CD4-positive, alpha-beta T cell treated with Interleukin-10 for 1 hour (primary cell): Measurements from ENCODE around the gene UFSP1.
A peak's percentile ranks its signal among the peaks of the same experiment; 100 is the strongest.

Experiments used
- DNase-seq: peaks from one replicate; pipeline ENCODE4 v3.0.0-alpha.2; 2020

The UFSP1 gene

DNA sequence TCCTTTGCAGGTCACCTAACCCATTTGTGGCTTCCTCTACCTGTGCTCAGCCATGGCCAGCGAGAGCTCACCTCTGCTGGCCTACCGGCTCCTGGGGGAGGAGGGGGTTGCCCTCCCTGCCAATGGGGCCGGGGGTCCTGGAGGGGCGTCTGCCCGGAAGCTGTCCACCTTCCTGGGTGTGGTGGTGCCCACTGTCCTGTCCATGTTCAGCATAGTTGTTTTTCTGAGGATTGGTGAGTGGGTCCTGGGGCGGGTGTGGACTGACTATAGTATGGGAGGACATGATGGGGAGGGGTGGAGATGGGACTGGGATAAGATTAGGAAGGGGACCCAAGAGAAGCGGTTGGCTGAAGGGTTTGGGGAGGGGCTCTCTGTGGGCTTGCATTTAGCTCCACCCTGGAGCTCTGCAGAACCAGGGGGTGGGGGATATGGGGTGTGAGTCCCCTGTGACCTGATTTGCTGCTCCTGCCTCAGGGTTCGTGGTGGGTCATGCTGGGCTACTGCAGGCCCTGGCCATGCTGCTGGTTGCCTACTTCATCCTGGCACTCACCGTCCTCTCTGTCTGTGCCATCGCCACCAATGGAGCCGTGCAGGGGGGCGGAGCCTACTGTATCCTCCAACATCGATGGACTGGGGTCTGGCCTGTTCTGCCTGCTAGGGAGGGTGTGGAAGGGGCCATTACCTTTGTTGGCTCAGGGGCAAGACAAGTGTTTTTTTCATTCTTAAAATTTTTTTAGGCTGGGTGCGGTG lies 35.2 kb downstream of the UFSP1 start:
- no peak for DNase-seq

DNA sequence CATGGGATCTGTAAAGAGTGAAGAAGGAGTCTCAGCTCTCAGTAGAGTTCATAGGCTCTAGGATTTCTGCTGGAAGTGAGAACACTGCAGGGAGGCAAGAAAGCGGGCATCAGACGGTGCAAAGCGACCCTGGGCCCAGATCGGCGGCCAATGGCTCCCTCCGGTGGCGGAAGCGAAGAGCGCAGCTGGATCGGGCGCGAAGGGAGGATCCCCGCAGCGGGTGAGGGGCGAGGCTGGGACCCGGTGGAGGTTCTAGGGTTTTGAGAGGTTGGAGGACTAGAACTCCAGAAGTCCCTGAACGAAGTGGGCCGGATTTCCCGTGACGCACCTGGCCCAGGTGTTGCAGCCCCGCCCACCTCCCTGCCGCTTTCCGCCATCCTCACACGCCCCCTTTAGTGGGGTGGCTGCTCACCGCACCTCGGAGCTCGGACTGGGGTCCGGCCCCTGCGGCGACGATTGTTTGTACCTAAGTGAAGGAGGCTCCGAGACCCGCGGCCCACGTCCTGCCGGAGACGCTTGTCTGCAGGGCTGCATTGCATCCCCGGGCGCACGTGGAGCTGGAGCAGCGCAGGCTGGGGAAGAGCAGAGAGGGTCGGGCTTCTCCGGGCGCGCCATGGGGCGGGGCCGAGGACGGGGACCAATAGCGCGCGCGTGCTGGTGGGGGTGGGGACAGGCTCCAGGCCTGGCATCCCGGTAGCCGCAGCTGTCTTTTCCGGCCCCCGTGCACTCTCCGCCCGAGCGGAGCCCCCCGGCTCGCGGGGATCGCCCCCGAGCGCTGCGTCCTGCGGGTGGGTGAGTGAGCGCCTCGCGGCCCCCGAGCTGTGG lies 37.3 kb downstream of the UFSP1 start, which contains the start of gene SLC12A9:
Gene SLC12A9, plus strand, starts transcription at position 666 of the 825 bp plus-strand sequence. CDS start 1,485 bp downstream, outside the sequence.
- DNase-seq: peak; percentile 86

DNA sequence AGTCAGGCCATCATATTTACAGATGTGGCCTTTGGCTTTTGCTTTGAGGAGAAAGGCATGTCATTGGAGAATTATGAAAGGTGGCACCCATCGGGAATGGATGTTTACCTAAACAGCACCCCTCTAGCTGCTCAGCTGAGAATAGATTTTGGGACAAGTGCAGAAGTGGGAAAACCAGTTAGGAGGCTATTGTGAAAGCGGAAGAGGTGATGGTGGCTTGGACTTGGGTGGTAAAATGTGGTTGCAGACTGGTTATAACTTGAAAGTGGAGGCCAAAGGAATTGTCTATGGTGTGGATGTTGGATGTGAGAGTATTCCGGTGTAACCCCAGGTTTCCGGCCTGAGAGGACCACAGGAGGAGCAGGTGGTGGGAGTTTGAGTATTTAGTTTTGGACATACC lies 42.2 kb downstream of the UFSP1 start:
- no peak for DNase-seq

- DNase-seq: no peak
These were observed 48.9 kb downstream of the UFSP1 start for GRCh38 chr7:100840470-100841100.

GRCh38 chr7:100839361-100839760 lies 50.2 kb downstream of the UFSP1 start:
- no peak for DNase-seq
